Liver (tissue), 3 donors: ENCODE results near the gene NKAIN2.

Experiments used
- CTCF ChIP-seq: fragments of 150-350 bp; IDR thresholded peaks from 2 replicates; pipeline ENCODE4 v1.5.1; 2017; ENCODE audit warnings: improper control_type of control experiment, low read depth, low read length; ENCODE audit not compliant: missing input control
- EGR1 ChIP-seq, 2 donors: IDR thresholded peaks; 2 replicates each; pipeline ENCODE4 v1.6.1; 2016 to 2018; ENCODE audit warnings: antibody characterized with exemption in 2 of 2, low read depth in 2 of 2
- FOXA1 ChIP-seq: IDR thresholded peaks from 2 replicates; pipeline ENCODE4 v1.6.1; 2016; ENCODE audit warnings: antibody characterized with exemption
- TAF1 ChIP-seq: conservative IDR thresholded peaks from 2 replicates; pipeline ENCODE4 v1.6.1; 2016; ENCODE audit warnings: antibody characterized with exemption, mild to moderate bottlenecking
- TF ChIP-seq, protein P1 (sequence below): IDR thresholded peaks from 2 replicates; pipeline ENCODE4 v1.6.1; 2016; ENCODE audit warnings: antibody characterized with exemption, mild to moderate bottlenecking
- donor health status: healthy.
- donor health status: healthy.

DNA sequence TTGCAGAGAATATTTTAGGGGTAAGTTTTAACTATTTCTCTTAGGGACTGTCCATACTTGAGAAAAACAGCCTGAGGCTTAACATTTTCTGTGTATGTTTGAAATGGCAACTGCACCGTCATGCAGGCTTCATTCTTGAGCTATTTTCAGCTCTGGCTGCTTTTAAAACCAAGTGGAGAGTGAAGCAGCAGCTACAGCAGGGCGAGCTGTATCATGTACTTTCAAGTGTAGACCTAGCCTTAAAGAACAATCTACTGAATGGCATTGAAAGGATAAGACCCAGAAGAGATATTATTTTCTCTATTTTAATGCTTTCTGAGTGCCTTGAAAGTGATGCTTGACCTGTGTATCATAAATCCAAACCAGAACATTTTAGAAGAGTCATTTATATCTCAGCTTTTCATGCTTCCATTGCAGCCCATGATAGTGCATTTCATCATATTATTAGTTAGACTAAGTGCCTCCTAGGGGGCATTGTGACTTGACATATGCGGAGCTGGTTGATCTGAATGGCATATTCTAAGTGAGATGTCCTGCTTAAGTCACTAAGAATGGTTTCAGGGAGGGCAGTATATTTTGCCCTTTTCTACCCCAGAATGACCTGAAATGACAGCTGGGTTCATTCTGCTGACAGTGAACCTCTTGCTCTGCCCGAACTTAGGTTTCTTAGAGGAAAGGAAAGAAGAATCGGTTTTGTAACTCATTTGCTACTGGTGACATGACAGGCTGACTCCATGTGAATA is 85.3 kb downstream of the NKAIN2 start:
- TF ChIP-seq CTCF (no peak), FOXA1 (no peak), EGR1 (IDR thresholded peaks at IDR 0.05; ENCODE audit: low read depth in 2 of 2) (no peak), TAF1 (no peak)
- TF ChIP-seq, protein P1, sequence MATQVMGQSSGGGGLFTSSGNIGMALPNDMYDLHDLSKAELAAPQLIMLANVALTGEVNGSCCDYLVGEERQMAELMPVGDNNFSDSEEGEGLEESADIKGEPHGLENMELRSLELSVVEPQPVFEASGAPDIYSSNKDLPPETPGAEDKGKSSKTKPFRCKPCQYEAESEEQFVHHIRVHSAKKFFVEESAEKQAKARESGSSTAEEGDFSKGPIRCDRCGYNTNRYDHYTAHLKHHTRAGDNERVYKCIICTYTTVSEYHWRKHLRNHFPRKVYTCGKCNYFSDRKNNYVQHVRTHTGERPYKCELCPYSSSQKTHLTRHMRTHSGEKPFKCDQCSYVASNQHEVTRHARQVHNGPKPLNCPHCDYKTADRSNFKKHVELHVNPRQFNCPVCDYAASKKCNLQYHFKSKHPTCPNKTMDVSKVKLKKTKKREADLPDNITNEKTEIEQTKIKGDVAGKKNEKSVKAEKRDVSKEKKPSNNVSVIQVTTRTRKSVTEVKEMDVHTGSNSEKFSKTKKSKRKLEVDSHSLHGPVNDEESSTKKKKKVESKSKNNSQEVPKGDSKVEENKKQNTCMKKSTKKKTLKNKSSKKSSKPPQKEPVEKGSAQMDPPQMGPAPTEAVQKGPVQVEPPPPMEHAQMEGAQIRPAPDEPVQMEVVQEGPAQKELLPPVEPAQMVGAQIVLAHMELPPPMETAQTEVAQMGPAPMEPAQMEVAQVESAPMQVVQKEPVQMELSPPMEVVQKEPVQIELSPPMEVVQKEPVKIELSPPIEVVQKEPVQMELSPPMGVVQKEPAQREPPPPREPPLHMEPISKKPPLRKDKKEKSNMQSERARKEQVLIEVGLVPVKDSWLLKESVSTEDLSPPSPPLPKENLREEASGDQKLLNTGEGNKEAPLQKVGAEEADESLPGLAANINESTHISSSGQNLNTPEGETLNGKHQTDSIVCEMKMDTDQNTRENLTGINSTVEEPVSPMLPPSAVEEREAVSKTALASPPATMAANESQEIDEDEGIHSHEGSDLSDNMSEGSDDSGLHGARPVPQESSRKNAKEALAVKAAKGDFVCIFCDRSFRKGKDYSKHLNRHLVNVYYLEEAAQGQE = no peak
